SW 1271 (cell line): ENCODE measurements around the gene ATP5ME.
"Not testable (repeated sequence)": the region's sequence is repeated elsewhere in the genome, so short reads cannot be mapped to it uniquely, and the experiment has no call there.

Experiments used
- DNase-seq, 2 experiments: peaks; one replicate each; lab custom pipeline; 2025; lab: John Stamatoyannopoulos, UW

Gene ATP5ME

DNA sequence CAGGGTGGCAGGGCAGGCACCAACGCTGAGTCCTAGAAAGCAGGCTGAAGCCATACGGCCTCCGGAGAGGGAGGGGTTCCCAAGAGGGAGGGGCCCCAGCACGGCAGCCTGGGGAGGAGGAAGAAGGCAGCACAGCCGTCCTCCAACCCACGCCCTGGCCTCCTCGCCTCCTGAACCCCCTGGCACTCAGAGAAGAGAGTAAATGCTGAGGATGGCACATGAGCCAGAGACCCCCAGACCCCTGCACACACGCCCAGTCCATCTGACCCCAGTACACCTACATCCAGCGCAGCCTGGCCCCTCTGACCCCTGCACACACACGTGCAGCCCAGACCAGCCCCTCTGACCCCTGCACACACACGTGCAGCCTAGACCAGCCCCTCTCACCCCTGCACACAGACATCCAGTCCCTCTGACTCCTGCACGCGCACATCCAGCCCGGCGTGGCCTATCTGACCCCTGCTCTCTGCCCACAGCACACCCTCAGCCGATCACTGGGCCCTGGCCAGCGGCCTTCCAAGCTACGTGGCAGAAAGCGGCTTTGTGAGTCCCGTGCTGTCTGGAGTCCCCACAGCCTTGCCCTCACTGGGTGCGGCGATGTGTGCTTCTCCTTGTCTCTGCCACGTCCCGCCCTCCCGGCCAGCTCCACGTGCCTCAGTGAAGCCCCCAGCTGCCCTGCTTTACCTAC lies 18.5 kb downstream of the ATP5ME start:
- no peak for DNase-seq

DNA sequence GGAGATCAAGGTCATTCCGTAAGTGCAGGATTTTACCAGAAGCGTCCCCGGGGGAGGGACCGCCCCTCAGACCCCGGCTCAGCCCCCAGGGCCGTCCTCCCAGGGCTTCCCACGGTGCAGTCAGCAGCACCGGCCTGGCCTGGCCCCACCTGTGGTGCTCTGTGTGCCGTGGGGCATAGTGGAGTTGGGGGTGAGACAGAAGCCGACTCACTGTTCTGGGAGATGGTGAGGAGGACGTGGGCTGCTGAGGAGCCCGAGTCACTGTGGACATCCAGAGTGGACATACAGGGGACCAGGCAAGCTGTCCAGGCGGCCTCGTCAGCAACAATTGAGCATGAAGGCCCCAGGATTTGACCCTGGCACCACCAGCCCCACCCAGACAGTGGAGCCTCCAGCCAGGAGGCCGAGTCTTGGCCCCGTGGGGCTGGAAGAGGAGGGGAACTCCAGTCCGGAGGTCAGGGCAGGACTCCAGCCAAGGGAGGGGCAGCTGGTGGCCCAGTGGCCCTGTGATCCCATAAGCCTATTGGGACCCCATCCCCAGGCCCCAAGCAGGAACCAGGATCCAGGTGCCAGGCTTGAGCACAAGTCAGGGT lies 19.1 kb downstream of the ATP5ME start:
- DNase-seq, result no peak

DNA sequence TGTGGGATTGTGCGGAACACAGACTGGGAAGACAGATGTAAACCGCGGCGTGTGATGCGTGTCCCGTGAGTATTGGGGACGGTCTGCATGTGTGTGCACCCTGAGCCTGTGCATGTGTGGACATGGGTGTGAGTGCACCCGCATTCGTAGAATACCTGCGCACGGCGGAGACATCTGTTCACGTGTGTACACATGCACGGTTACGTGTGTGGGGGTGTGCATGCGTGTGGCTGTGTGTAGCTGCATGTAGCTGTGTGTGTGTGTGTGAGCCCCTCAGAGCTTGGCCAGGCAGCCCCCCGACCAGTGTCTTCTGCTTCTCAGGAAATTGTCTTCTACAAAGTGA lies 19.6 kb downstream of the ATP5ME start:
- DNase-seq, result no peak

DNA sequence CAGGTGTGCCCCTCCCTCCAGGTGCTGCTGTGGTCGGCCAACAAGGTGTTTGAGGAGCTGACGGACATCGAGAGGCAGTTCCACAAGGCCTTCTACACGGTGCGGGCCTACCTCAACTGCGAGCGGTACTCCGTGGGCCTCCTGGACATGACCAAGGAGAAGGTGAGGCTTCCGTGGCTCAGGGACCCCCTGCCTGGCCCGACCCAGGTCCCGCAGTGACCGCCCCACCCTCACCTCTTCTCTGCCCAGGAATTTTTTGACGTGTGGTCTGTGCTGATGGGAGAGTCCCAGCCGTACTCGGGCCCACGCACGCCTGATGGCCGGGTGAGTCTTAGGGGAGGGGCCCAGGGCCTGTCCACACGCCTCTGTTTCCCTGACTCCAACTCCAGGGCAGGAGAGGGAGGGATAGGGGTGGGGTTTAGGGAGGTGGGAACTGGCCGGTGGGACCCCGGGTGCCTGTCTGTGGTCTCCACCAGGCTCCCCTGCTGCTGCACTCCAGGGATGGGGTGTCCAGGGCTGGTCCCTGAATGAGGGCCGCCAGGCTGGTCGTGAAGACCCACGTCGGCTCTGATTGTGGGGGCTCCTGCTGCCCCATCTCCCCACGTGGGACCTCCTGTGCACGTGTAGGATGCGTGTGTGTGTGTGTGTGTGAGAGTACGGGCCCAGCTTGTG lies 20.1 kb downstream of the ATP5ME start:
- no peak for DNase-seq

DNA sequence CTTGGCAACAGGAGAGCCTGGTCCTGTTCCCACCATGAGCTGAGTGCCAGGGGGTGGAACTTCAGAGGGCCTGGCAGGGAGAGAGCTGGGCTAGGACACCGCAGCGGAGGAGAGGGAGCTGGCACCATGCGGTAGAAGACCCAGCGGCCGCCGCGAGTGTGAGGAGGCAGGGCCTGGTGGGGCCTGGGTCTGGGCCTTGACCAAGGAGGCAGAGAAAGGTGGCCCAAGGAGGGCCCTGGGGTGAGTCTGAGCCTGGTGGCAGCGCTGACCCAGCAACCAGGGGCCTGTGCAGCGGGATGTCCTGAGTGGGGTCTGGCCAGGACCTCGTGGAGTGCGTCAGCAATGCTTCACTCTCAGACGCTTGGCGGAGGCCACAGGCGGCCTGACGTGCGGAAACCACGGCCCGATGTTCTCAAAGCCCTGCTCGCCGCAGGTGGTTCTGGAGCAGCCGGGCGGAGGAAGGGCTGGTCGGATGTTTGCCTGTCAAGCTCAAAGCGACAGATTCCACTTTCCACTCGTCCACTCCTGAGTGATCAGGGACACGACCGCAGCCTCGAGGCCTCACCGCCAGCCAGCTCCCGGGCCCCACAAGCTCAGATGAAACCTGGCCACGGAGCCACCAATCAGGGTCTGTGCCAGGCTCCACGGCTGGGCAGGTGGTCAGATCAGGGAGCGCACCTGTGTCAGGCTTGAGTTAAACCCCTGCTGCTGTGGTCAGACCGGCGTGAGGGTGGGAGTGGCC lies 20.8 kb downstream of the ATP5ME start:
- no peak for DNase-seq

DNA sequence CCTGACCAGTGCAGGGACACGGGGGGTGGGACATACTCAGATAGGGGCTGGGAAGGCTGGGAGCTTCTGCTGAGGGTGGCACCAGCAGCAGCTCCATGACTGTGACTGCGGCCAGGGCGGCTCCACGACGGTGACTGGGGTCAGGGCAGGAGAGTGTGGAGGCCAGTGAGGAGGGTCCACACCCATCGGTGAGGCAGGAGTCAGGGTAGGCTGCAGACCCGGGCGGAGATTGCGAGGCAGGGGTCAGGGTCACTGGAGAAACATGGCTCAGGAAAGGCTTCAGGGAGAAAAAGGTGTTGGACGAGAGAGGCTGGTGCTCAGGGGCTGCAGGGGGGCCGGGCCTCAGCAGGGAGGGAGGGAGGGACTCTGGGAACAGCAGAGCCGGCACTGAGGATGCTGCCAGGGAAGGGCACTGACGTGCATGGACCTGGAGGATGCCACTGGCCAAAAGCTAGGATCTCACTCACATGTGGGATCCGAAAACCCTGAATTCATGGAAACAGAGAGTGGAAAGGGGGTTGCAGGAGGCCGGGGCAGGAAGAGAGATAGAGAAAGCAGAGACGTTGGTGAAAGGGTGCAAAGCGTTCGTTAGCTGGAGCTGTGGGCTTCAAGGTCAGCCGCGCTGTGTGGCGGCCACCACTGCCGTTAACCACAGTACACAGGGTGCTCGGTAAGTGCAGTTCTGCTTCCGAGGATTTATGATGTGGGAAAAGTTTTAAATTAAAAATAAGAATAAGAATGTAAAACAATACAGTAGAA lies 22.0 kb downstream of the ATP5ME start:
- DNase-seq, result no peak

DNA sequence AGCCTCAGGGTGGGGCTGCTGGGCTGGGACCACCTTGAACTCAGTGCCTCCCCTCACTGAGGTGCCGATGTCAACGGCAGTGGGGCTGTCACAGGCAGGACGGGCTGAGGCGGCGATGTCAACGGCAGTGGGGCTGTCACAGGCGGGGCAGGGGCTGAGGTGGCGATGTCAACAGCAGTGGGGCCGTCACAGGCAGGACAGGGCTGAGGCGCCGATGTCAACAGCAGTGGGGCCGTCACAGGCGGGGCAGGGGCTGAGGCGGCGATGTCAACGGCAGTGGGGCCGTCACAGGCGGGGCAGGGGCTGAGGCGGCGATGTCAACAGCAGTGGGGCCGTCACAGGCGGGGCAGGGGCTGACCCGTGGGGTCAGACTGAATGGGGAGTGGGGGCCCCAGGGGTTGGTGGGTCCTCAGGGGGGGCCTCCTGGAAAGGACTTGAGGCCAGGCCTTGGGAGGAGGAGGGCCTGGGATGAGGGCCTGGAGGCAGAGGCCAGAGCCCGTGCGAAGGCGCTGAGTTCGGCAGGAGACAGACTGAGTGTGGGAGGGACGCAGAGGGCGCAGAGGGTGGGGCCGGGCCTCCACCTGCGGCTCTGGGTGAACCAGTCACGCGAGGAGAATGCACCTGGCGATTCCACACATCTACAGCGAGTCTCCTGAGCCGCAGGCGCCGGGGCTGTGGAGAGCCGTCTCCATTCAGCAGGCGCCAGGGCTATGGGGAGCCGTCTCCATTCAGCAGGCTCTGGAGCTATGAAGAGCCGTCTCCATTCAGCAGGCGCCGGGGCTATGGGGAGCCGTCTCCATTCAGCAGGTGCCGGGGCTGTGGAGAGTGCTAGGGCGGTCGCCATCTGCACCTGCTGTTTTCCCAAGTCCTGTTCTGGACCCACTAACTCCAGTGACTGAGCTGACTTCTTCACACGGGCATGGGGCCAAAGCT lies 22.9 kb downstream of the ATP5ME start:
- no peak for DNase-seq

DNA sequence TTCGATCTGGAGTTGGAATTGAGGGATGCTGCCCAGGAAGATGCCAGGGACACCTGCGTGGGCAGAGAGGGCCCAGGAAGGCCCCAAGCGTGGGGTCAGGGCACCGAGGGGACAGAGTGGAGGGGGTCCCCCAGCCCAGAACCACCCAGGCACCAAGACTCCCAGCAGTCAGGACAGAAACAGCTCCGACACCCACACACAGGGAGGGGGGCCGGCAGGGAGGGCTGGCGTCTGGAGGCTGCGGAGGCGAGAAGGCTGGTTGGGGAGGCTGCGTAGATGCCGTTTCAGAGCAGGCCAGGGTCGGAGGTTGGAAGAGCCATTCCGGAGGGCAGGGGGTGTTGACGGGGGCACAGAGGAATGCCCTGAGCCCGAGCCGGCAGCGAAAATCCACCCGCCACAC lies 23.6 kb downstream of the ATP5ME start:
- no peak for DNase-seq

DNA sequence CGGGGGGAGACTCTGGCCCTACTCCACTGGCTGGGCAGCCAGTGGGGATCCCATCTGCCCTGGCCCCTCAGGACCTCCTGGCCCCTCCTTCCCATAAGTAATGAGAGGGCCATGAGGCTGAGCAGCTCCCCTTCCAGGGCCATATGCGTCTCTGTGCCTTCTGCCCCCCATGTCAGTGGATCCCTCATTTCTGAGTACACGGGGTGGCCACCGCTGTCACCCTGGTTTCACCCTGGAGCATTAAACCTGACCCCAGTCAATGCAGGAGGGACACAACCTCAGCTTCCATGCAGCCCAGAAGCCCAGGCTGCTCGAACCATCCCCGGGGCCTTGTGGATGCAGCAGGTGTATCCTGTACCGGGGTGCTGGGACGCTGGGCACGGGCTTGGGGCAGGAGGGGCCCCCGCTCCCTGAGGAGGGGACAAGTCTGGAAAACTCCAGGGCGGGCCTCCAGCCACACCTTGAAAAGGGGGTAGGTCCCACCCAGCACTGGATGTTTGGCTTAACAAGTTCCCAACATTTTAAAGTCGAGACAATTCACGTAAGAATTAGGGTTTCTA lies 24.2 kb downstream of the ATP5ME start:
- no peak for DNase-seq

DNA sequence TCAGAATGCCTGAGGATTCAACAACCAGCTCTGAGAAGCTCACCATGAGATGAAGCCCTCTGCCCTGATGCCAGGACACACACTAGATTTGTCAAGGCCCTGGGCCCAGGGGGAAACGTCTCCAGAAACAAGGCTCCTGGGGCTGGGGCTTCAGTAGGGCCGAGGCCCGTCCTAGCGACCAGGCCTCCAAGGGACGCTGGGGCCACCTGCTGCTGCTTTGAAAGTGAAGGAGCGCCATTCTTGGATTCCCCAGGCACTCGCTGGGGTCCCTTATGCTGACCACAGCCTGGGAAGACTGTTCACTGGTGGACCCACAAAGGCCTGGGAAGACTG lies 24.8 kb downstream of the ATP5ME start:
- DNase-seq, result no peak

DNA sequence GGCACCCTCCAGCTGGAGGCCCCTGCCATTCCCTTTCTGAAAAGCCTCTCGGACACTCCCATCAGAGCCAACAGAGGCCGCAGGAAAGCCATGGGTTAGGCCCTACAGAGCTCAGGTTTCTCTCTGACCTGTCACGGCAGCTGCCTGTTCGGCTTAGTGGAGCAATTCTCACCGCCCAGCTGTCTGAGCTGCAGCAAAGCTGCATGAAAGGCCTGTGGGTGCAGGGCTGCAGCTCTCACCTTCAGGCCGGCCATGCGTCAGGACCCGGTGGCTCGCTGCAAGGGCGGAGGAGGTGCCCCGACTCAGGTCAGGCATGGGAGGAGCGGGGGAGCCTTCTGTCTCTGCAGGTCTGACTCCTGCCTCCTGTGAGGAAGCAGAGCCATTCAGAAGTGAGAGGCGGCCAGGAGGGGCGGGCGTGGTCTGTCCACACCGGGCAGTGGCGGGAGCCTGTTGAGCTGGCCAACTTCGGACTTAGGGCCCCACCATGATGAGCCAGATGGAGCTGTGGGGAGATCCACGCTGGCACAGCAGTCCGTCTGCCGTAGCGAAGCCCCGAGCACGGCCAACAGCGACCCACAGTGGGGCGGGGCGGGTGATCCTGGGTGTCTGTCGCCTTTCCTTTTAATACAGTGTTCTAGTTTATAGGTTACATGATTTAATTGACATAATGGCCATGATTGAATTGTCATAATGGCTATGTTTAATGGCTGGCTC lies 25.3 kb downstream of the ATP5ME start:
- no peak for DNase-seq

DNA sequence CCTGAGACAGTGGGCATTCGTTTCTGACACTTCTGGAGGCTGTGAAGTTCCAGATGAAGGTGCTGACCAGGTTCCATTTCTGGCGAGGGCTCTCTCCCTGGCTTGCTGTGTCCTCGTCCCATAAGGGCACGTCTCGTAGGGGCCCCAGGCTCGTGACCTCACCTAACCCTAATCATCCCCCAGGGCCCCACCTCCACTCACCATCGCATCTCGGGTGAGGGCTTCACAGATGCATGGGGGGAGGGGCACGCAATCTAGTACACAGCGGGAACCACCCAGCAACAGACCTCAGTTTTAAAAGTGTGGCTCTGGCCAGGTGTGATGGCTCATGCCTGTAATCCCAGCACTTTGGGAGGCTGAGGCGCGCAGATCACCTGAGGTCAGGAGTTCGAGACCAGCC lies 26.6 kb downstream of the ATP5ME start:
- DNase-seq, result no peak

DNA sequence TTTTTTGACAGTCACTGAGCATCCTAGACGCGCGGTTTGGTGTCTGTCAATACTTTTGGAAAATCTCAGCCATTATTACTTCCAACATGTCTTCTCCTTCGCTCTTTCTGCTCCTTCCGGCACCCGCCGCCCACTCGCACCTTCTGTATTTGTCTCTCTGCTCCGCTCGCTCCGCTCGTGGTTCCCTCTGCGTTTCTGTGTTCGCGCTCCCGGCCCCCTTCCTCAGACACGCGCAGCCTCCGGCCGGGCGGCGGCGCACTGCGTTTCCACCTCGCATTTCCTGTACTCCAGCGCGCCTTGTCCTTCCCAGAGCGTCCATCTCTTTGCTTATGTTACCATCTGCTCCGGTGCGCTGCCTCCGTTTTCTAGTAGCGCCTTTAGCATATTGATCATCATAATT lies 27.6 kb downstream of the ATP5ME start:
- DNase-seq, result no peak

DNA sequence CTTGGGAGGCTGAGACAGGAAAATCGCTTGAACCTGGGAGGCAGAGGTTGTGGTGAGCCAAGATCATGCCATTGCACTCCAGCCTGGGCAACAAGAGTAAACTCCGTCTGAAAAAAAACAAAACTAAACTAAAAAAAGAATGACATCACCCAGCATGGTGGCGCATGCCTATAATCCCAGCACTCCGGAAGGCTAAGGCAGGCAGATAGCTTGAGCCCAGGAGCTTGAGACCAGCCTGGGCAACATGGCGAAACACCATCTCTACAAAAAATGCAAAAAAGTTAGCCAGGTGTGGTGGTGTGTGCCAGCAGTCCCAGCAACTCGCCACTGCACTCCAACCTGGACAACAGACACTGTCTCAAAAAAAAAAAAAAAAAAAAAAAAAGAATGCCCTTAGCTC lies 31.7 kb downstream of the ATP5ME start:
- not testable (repeated sequence) for DNase-seq

DNA sequence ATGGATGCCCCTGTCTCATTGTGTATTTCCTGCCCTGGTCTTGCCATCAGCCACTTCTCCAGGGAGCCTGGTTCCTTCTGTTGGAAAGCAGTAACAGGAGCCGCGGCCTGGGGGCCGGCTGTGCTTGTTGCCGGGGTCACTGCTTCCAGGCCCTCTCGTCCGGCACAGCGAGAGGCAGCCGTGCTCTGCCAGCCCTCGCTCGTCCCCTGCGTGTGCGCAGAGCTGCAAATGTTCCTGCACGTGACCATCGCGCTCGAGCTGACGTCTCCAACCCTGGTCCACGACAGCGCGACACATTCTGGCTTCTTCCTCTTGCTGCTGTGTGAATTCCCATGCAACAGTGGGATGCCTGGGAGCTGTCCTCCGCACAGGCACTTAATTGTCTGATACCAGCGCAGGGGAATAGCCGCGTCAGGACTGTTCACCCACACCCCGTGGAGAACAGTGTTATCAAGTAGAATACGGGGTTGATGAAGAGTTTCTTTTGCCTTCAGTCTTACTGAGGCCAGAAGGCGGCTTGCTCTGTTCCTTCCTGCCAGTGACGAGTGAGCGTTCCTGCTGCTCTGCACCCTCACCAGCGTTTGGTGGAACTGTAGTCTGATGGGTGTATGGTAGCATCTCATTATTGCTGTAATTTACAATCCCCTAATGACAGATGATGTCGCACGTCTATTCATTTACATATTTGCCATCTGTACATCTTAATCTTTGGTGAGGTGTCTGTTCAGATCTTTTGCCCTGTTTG lies 36.4 kb downstream of the ATP5ME start:
- no peak for DNase-seq

DNA sequence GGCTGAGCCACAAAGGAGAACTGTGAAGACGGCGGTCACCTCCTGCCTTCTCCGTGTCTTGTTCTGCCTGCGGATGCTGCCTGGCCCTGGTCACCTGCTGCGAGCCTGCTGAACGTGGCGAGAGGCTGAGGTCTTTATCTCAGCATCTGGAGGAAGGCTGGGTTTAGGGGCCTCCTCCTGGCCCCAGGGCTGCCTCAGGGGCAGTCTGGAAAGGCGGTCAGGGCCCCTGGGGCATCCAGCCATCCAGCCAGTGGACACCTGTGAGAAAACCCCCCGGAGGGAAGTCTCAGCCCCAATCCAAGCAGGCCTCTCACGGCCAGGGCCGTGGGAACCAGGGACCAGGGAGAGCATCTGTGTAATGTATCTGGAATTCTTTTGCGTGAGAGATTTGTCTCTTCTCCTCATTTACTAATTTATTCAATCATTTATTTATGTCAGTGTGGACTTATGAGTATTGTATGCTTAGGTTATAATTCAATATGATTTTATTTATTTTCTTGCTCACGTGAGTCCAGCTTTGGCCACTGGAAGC lies 37.4 kb downstream of the ATP5ME start:
- DNase-seq, result no peak

DNA sequence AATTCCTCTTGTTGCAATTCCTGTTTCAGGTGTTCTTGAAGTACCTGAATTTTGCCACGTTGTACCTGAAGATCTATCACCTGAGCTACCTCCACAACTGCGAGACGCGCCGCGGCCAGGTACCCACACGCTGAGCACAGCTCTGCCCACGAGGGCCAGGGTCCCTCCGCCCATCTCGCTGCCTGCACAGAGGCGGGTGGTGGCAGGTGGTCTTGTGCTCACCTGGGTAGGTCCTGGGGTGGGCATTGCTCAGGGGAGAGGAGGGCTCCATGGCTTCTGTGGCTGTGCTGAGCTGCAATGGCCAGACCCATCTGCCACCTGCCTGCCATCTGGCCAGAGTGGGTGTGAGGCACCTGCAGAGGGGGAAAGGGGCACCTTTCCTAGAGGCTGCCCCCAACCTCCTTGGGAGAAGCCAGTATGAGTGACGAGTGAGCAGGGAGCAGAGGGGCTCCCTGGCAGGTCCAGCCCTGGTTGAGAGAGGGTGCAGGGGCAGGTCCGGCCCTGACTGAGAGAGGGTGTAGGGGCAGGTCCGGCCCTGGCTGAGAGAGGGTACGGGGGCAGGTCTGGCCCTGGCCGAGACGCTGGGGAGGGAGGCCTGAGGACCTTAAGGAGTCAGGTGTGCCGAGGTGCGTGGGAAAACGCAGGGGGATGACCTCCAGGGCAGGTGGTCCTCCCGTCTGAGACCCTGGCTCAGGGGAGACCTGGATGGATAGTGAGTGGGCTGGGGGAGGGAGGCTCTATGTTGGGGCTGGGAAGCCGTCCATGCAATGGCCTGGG lies 38.0 kb downstream of the ATP5ME start:
- DNase-seq, result no peak

DNA sequence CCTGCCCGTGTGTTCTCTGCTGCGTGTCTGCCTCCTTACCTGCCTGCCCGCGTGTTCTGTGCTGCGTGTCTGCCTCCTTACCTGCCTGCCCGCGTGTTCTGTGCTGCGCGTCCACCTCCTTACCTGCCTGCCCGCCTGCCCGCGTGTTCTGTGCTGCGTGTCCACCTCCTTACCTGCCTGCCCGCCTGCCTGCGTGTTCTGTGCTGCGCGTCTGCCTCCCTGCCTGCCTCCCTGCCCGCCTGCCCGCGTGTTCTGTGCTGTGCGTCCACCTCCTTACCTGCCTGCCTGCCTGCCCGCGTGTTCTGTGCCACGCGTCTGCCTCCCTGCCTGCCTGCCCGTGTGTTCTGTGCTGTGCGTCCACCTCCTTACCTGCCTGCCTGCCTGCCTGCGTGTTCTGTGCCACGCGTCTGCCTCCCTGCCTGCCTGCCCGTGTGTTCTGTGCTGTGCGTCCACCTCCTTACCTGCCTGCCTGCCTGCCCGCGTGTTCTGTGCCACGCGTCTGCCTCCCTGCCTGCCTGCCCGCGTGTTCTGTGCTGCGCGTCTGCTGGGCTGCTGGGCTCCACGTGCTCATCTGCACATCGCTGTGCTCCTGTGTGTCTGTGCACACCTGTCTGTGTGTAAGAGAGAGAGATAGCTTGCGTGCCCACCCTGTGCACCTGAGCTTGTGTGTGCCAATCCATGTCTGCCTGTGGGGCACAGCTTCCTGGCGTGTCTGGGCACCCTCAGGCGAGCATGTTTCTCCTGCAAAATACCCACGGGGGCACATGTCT lies 38.8 kb downstream of the ATP5ME start:
- not testable (repeated sequence) for DNase-seq
